ENCODE results near the gene ASPDH. TPM values are rescaled to one million over a fixed set of nuclear protein-coding genes. Genes with fewer than 3 reads are reported as not detected.

The ASPDH gene
- total and polyA plus RNA-seq, 2 donors (not counting 1 experiment from before 2014, with no cell fraction given): not detected

DNA sequence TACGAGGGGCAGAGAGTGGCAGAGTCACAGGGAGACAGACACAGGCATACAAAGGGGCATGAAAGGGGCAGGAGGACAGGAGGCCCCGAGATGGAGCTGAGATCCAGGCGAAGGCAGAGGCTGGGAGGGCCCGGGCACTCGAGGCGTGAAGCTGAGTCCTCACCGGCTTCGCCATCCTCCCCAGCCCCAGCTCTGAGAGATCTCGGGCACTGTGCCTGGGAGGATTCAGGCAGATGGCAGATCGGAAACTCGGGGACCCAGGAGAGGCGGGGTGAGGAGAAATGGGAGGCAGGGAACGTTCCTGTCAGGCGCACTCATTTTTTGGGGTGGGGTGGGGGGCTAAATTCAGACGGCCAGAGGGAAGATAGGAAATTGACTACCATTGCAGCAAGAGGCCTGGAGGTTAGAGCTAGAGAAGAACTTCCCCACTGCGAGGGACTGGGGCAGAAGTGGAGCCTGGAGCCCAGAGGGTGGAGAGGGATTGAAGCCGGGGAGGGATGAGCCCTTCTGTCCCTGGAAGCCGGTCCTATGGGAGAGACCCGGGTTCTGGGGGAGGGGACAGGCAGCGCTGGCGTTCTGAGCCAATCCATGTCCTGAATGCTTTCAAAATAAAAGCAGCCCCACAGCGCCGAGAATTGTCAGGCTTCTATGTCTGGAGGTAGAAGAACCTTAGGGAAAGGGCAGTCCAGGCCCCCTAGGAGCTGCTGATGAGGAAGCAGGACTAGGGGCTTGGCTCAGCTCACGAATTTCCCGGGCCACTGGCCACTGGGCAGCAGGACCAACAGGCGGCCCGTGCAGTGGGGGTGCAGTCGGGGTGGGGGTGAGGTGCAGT, 42.0 kb upstream of the ASPDH start:
- 40% methylated on average over 24 of the region's 28 CpGs for WGBS (ENCODE audit: insufficient coverage)
- CTCF ChIA-PET: interaction anchor here (0.7 to 2.8 kb wide), 10 partner anchors 18 to 227 kb away, joined by 3 to 14 read pairs (median 4); partner anchors contain the start of gene KCNC3
- Histone ChIP-seq H3K4me2 (replicated peaks; ENCODE audit: low read depth, low read length, poor library complexity, severe bottlenecking) (peak overlapping the region; percentile 76), H3K4me1 (ENCODE audit: control insufficient read depth in 2 of 2, insufficient read depth in 2 of 2, low read length in 2 of 2) (peaks cover 13 to 14% of the 10 kb centered on the region in 2 donors), H3K27me3 (replicated peaks in 1 of 4; ENCODE audit: control extremely low read depth in 1 of 4, control insufficient read depth in 3 of 4, insufficient read depth in 4 of 4, low read length in 3 of 4) (peaks cover 0 to 60% (median 13%) of the 10 kb centered on the region in 4 experiments), H3K79me2 (ENCODE audit: control insufficient read depth, insufficient read depth, low read length) (no peaks in the 10 kb centered on the region), H3K9ac (ENCODE audit: low read length) (peak overlapping the region; percentile 52), H4K20me1 (ENCODE audit: control insufficient read depth, insufficient read depth, low read length, poor library complexity, severe bottlenecking) (no peaks in the 10 kb centered on the region), H3K4me3 (ENCODE audit: control extremely low read depth in 1 of 5, extremely low read depth in 1 of 5, insufficient read depth in 1 of 5, low read depth in 2 of 5, low read length in 4 of 5) (peak overlapping the region in 2 of 5 experiments; percentile 52 to 55), H3K9me3 (ENCODE audit: control extremely low read depth in 1 of 3, control insufficient read depth in 2 of 3, insufficient read depth in 1 of 3, low read length in 2 of 3) (peaks cover 0 to 17% (median 0%) of the 10 kb centered on the region in 3 donors), H3K27ac (ENCODE audit: low read length in 2 of 2) (no peak overlapping the region), H2AFZ (ENCODE audit: insufficient read depth, low read depth, low read length, poor library complexity, severe bottlenecking) (peak overlapping the region; percentile 77), H3K36me3 (replicated peaks in 1 of 2; ENCODE audit: control extremely low read depth in 1 of 2, control insufficient read depth in 1 of 2, extremely low read depth in 1 of 2, insufficient read depth in 2 of 2, low read length in 1 of 2) (no peaks in the 10 kb centered on the region)
- Mint-ChIP-seq H3K4me3 (peak overlapping the region; percentile 88), H3K4me1 (peaks cover 5% of the 10 kb centered on the region), H3K27me3 (peaks cover 55% of the 10 kb centered on the region), H3K27ac (no peak overlapping the region), H3K9me3 (ENCODE audit: insufficient read depth) (no peaks in the 10 kb centered on the region)
- intact Hi-C loops (cut with micrococcal nuclease): loop anchor here (1.0 kb wide), 1 partner anchor 187 kb away; no protein-coding TSS in a partner anchor
- ATAC-seq (ENCODE audit: low read depth) (no peak), DNase-seq (no peak)
- TF ChIP-seq, protein P1, sequence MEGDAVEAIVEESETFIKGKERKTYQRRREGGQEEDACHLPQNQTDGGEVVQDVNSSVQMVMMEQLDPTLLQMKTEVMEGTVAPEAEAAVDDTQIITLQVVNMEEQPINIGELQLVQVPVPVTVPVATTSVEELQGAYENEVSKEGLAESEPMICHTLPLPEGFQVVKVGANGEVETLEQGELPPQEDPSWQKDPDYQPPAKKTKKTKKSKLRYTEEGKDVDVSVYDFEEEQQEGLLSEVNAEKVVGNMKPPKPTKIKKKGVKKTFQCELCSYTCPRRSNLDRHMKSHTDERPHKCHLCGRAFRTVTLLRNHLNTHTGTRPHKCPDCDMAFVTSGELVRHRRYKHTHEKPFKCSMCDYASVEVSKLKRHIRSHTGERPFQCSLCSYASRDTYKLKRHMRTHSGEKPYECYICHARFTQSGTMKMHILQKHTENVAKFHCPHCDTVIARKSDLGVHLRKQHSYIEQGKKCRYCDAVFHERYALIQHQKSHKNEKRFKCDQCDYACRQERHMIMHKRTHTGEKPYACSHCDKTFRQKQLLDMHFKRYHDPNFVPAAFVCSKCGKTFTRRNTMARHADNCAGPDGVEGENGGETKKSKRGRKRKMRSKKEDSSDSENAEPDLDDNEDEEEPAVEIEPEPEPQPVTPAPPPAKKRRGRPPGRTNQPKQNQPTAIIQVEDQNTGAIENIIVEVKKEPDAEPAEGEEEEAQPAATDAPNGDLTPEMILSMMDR (IDR thresholded peaks at IDR 0.05): no peak
- TF ChIP-seq EZH2 (IDR thresholded peaks at IDR 0.05; ENCODE audit: borderline replicate concordance, insufficient read depth, low read depth, low read length, poor library complexity, severe bottlenecking): no peak
- POLR2A ChIA-PET: no interaction called here

GRCh38 chr19:50555033-50555432, 41.3 kb upstream of the ASPDH start:
- Mint-ChIP-seq H3K27me3 (peaks cover 61% of the 10 kb centered on the region), H3K9me3 (ENCODE audit: insufficient read depth) (no peaks in the 10 kb centered on the region), H3K4me3 (no peak overlapping the region), H3K4me1 (peaks cover 5% of the 10 kb centered on the region), H3K27ac (no peak overlapping the region)
- no peak overlapping the region for H3K4me3 ChIP-seq (ENCODE audit: control extremely low read depth in 1 of 5, extremely low read depth in 1 of 5, insufficient read depth in 1 of 5, low read depth in 2 of 5, low read length in 4 of 5)
- intact Hi-C loops (cut with micrococcal nuclease): no loop called here
- 93% methylated on average over 5 of the region's 12 CpGs for WGBS (ENCODE audit: insufficient coverage)
- DNase-seq (no peak), ATAC-seq (ENCODE audit: low read depth) (no peak)
- H2AFZ ChIP-seq (ENCODE audit: insufficient read depth, low read depth, low read length, poor library complexity, severe bottlenecking): no peak overlapping the region
- H4K20me1 ChIP-seq (ENCODE audit: control insufficient read depth, insufficient read depth, low read length, poor library complexity, severe bottlenecking): no peaks in the 10 kb centered on the region
- H3K27ac ChIP-seq (ENCODE audit: low read length in 2 of 2): no peak overlapping the region
- H3K9me3 ChIP-seq (ENCODE audit: control extremely low read depth in 1 of 3, control insufficient read depth in 2 of 3, insufficient read depth in 1 of 3, low read length in 2 of 3): peaks cover 0 to 17% (median 0%) of the 10 kb centered on the region in 3 donors
- no peak overlapping the region for H3K9ac ChIP-seq (ENCODE audit: low read length)
- no peaks in the 10 kb centered on the region for H3K79me2 ChIP-seq (ENCODE audit: control insufficient read depth, insufficient read depth, low read length)
- peaks cover 13 to 14% of the 10 kb centered on the region in 2 donors for H3K4me1 ChIP-seq (ENCODE audit: control insufficient read depth in 2 of 2, insufficient read depth in 2 of 2, low read length in 2 of 2)
- TF ChIP-seq, protein P1 (IDR thresholded peaks at IDR 0.05): no peak
- TF ChIP-seq EZH2 (IDR thresholded peaks at IDR 0.05; ENCODE audit: borderline replicate concordance, insufficient read depth, low read depth, low read length, poor library complexity, severe bottlenecking): no peak
- CTCF ChIA-PET: interaction anchor here (1.6 to 2.8 kb wide), 2 partner anchors 42 to 198 kb away, joined by 3 to 14 read pairs; no protein-coding TSS in a partner anchor
- POLR2A ChIA-PET: no interaction called here
- no peaks in the 10 kb centered on the region for H3K36me3 ChIP-seq (replicated peaks in 1 of 2; ENCODE audit: control extremely low read depth in 1 of 2, control insufficient read depth in 1 of 2, extremely low read depth in 1 of 2, insufficient read depth in 2 of 2, low read length in 1 of 2)
- H3K27me3 ChIP-seq (replicated peaks in 1 of 4; ENCODE audit: control extremely low read depth in 1 of 4, control insufficient read depth in 3 of 4, insufficient read depth in 4 of 4, low read length in 3 of 4): peaks cover 0 to 65% (median 13%) of the 10 kb centered on the region in 4 experiments
- H3K4me2 ChIP-seq (replicated peaks; ENCODE audit: low read depth, low read length, poor library complexity, severe bottlenecking): no peak overlapping the region
